ENCODE data around the gene CFAP20DC.
"Not testable (repeated sequence)": the region's sequence is repeated elsewhere in the genome, so short reads cannot be mapped to it uniquely, and the experiment has no call there.

Gene CFAP20DC

DNA sequence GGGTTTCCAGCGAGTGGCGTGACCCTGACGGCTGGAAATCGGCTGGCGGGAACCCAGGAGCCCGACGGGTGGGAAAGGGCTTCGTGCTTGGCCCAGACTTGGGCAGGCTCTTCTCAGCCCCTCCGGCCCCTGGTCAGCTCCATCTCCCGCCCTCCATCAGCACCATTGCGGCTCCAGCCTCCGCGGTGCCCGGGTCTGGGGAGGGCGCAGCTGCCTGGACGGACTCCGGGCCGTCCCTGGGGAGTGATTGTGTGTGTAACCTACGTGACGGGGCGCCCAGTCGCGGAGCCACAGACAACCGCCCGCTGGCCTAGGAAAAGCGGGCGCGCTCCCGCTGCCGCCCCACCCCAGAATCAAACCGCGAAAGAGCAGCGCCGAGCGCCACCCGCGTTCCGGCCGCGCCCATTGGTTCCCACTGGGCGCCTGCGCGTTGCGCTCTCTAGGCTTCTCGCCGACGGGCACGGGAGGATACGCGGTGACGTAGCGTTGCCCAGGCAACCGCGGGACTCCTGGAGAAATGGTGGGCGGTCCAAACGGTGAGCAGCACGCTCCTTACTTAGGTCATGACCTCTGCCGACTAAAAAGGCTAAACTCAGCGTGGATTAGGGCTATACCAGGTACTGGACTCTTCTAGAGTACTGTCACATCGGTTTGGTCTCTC, at the start of gene CFAP20DC:
Gene CFAP20DC, minus strand, starts transcription at position 355 of the 661 bp plus-strand sequence. CDS start 394 bp downstream, outside the sequence.
- DNase-seq = peak; percentile 95

DNA sequence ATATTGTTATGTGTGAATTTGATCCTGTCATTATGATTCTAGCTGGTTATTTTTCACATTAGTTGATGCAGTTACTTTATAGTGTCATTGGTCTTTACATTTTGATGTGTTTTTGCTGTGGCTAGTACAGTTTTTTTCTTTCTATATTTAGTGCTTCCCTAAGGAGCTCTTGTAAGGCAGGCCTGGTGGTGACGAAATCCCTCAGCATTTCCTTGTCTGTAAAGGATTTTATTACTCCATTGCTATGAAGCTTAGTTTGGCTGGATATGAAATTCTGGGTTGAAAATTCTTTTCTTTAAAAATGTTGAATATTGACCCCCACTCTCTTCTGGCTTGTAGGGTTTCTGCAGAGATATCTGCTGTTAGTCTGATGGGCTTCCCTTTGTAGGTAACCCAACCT, 48.7 kb upstream of the CFAP20DC start:
- DNase-seq = not testable (repeated sequence)

DNA sequence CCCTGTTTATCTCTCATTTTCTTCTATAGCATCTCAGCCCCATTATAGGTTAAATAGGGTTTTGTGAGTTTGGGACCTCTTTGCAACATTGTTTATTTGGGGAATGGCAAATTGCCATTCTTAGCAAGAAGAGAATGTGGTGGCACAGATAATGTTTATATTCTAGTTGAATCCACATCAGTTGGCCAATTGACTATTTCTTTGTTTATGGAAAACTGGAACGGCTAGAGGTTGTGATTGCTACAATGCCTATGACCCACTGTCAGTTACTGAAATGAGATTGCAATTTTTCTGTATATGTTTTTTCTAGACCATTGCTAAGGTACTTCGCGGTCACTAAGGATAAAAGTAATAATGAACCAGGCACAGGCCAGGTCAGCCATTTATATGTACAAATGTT, 44.6 kb upstream of the CFAP20DC start:
- no peak for DNase-seq

GRCh38 chr3:59093521-59093920, 43.7 kb upstream of the CFAP20DC start:
- no peak for DNase-seq

- DNase-seq = no peak
These were observed 38.9 kb upstream of the CFAP20DC start for GRCh38 chr3:59088761-59089160.

GRCh38 chr3:59085976-59086375, 36.2 kb upstream of the CFAP20DC start:
- DNase-seq = no peak

GRCh38 chr3:59084583-59084982, 34.8 kb upstream of the CFAP20DC start:
- DNase-seq = no peak

DNA sequence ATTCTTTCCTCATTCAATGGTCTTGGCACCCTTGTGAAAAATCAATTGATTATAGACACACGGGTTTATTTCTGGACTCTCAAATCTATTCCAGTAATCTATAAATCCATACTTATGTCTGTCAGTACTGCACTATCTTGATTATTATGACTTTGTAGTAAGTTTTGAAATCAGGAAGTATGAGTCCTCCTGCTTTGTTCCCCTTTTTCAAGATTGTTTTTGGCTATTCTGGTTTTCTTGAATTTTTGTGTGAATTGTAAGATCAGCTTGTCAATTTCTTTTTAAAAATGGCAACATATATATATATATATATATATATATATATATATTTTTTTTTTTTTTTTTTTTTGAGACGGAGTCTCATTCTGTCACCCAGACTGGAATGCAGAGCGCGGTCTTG, 32.3 kb upstream of the CFAP20DC start:
- no peak for DNase-seq

DNA sequence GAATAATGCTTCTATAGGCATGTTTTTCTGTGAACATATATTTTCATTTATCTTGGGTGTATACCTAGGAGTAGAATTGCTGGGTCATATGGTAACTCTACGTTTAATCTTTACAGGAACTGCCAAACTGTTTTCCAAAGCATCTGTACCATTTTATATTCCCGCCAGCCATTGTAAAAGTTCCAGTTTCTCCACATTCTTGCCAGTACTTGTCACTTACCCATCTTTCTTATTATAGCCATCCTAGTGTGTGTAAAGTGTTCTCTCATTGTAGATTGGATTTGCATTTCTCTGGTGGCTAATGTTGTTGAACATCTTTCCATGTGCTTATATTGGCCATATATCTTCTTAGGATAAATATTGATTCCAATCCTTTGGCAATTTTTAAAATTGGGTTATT, 31.2 kb upstream of the CFAP20DC start:
- no peak for DNase-seq

GRCh38 chr3:59079962-59080361, 30.1 kb upstream of the CFAP20DC start:
- no peak for DNase-seq

DNA sequence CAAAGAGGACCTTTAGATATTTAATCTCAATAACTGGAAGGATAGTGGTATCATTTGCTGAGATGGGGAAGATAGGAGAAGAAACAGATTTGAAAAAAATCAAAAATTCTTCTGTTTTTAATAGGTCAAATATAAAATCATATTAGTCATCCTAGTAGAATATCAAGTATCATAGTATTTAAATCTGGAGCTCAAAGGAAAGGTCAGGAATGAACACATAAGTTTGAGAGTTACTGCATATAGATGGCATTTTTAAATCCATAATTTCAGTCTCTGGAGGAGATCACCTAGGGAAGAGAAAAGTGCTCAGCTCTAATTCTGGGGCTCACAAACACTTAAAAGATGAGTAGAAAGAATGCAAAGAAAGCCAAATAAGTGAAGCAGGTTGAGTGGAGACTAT, 24.9 kb upstream of the CFAP20DC start:
- no peak for DNase-seq

DNA sequence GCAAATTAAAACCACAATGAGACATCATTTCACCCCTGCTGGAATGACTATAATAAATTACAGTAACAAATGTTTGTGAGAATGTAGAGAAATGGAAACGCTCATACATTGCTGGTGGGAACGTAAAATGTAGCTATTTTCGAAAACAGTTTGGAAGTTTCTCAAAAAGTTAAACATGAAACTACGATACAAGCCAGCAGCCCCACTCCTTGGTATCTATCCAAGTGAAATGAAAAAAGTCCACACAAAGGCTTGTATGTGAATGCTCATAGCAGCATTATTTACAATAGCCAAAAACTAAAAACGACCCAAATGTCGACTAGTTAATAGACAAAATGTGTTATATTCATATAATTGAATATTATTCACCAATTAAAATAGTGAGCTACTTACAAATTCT, 22.9 kb upstream of the CFAP20DC start:
- no peak for DNase-seq

DNA sequence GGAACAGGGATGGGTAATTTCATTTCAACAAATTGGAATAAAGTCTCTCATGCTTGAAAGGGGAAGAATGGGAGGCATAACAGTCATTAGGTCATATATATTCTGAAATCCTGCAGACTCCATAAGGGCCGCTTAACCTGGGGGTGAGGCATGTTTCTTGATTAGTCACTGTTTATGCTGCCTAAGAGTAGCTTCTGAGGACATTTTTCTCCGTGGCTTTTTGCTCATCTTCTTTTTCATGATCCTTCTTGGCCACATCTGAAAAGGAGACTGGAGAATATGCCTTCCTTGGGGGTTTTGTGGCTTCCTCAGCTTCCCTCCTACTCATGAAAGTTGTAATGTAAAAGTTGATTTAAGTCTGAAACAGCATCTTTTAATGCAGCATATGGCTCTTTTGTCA, 20.0 kb upstream of the CFAP20DC start:
- DNase-seq = peak; percentile 6

DNA sequence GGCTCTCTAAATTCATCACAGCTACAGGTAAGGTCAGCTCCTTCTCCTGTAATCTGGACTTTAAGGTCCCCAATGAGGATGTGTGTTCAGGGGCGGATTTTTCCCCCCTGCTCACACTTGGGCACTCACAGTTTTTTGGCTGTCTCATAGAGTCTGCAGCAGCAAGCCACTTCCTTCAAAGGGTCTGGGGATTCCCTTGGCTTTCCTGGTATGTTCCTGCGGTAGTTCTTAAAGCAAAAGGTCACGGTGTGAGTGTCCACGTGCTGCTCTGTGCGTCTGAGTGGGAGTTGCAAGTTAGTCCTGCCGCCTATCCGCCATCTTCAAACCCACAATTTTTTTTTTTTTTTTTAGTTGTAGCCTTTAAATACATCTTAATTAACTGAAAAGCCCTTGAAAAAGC, 15.4 kb upstream of the CFAP20DC start:
- no peak for DNase-seq

GRCh38 chr3:59064728-59065127, 14.9 kb upstream of the CFAP20DC start:
- no peak for DNase-seq

DNA sequence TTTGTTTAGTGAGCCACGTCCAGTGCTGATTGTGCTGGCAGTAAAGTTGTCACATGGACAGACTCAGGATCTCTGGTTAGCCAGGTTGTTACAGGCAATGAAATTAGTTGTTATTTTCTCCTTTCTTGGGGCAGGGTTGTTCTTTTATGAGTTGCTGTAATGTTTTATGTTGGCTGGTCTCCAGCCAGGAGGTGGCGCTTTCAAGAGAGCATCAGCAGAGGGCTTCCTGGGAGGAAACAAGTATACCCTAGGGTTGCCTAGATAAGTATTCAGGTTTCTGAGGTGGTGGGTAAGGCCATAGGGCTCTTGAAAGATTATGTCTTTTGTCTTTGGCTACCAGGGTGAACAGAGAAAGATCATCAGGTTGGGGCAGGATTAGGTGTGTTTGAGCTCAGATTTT, 14.5 kb upstream of the CFAP20DC start:
- no peak for DNase-seq

DNA sequence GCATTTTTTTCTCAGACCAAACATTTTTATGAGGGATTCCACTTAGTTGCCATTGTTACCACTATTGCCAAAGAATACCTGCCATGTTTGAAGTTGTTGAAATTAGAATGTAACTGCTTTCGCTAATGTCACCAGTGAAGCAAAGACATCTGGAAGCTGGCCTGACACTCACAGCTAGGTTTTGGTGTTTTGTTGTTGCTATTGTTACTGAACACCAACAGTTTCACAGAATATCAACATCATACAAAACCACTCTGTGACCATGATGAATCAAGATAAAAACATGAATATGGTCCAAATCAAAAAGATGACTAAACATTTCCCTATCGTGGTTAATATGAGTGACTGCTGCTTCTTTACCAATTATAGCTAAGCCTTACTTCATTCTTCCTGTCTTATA, 6.9 kb upstream of the CFAP20DC start:
- DNase-seq = no peak

DNA sequence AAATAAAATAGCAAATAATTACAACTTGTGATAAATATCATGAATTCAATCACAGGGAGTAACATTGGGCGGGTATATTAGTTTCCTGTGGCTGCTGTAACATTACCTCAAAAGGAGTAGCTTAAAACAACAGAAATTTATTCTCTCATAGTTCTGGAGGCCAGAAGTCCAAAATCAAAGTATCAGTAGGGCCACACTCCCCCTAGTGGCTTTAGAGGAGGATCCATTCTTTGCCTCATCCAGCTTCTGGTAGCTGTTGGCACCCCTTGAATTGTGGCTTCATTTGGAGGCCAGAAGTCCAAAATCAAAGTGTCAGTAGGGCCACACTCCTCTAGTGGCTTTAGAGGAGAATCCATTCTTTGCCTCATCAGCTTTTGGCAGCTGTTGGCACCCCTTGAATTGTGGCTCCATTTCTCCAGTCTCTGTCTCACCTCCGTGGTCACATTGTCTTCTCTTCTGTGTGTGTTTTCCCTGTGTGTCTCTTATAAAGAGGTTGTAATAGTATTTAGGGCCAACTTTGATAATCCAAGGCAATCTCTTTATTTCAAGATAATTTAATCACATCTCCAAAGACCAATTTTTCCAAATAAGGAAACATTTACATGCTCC, 3.1 kb upstream of the CFAP20DC start:
- DNase-seq = peak; percentile 55

DNA sequence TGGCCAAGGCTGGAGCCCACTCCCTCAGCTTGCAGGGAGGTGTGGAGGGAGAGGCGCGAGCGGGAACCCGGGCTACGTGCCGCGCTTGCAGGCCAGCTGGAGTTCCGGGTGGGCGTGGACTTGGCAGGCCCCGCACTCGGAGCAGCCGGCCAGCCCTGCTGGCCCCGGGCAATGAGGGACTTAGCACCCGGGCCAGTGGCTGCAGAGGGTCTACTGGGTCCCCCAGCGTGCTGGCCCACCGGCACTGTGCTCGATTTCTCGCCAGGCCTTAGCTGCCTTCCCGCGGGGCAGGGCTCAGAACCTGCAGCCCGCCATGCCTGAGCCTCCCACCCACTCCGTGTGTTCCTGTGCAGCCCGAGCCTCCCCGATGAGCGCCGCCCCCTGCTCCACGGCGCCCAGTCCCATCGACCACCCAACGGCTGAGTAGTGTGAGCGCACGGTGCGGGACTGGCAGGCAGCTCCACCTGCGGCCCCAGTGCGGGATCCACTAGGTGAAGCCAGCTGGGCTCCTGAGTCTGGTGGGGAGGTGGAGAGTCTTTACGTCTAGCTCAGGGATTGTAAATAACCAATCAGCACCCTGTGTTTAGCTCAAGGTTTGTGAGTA, 1.1 kb upstream of the CFAP20DC start:
- DNase-seq = not testable (repeated sequence)

DNA sequence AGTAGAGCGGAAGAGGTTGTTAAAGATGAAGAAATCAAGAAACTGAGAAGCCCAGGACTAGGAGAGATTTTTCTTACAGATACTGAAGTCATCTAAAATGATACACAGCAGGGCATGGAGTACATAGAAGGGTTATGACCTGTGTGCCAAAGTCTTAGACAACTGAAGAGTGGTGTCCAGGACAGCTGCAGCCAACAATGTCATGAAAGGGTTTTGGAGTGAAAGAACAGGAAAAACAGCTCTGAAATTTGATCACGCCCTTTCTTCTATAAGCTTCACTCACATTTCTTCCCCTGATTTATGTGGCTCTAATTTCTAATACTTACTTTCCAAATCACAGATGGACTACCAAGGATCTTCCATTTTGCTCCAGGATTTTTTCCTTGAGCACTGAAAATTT, 3.0 kb downstream of the CFAP20DC start:
- DNase-seq = no peak

DNA sequence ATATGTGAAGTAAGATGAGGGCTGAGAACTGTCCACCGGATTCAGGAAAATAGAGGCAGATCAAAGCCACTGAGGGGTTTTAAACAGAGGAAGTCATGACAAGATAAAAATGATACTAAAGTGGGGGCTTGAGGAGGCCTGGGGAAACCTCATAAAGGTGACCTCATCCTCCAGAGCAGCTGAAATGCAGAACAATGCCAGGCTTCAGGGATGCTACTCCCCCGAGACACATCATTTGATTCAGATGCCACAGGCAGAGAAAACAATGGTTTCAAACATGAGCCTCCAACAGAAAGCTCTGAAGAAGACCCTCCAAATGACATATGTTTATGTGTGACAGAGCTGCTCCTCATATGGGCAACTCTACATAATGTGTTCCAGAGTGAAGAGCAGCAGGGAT, 6.4 kb downstream of the CFAP20DC start:
- DNase-seq = no peak

DNA sequence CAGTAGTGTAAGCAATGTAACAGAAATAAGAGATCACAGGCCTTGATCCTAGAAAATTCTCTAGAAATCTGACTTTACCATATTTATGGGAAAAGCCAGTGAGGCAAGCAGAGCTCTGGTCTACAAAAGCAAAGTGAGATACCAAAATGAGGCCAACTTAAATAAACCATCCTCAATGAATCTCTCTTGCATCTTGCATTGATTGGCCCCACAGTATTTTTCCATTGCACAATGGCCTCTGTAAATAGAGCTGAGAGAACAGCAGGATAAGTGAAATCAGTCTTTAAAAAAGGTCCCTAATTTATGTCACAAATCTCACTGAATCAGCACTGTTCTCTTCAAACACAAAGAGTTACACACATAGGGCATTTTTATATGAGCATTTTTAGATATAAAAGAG, 8.9 kb downstream of the CFAP20DC start:
- DNase-seq = no peak

GRCh38 chr3:59027607-59028006, 22.2 kb downstream of the CFAP20DC start:
- DNase-seq = no peak

DNA sequence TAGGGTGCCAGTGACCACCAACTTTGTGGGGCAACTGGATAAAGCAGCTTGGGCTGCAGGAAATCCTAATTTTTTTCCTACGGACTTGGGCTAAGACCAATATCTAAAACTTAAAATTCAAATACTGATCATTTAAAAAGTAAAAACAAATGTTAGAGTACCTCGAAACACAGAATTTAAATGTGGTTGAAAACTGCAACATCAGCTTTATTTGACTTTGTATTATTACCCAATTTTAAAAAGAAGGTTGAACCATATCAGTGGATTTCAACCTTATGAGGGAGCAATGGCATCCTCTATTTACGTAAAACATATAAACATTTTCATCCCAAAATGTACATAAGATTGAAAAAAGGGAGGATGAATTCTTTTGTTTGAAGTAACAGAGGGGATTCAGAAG, 26.2 kb downstream of the CFAP20DC start:
- DNase-seq = no peak

- no peak for DNase-seq
These were observed 32.2 kb downstream of the CFAP20DC start for GRCh38 chr3:59017617-59017984.

Measured in activated CD4-positive, alpha-beta T cell treated with anti-CD3 and anti-CD28 coated beads, Interleukin-2, Interleukin-6, amounts not matched to agents 100 ng/mL and 50 ng/mL, durations not matched to agents 16 hours and 8 hours (primary cell).